Femur (tissue), 1 donor: Measurements from ENCODE around the gene GNPTAB.
"Not testable (repeated sequence)": the region's sequence is repeated elsewhere in the genome, so short reads cannot be mapped to it uniquely, and the experiment has no call there.

Experiments used
- DNase-seq: peaks from one replicate; pipeline ENCODE4 v3.0.0-alpha.2; 2017

Gene GNPTAB

DNA sequence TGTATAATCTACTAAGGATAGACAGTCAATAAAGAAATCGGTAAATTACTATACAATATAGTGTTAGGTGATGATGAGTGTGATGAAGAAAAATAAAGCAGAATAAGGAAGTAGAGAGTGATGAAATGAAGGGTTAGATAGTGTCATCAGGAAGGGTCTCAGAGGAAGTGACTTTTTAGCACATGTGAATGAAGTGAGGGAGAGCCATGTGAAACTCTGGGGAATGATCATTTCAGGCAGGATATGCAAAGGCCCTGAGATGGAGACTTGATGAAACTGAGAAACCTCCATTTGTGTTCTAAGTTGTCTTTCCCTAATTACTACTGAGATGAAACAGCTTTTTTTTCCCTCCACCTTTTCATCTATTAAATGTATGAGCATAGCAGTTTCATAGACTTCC, 19.4 kb upstream of the GNPTAB start:
- no peak for DNase-seq

- no peak for DNase-seq
Measured at GRCh38 chr12:101847325-101847724, 16.6 kb upstream of the GNPTAB start.

DNA sequence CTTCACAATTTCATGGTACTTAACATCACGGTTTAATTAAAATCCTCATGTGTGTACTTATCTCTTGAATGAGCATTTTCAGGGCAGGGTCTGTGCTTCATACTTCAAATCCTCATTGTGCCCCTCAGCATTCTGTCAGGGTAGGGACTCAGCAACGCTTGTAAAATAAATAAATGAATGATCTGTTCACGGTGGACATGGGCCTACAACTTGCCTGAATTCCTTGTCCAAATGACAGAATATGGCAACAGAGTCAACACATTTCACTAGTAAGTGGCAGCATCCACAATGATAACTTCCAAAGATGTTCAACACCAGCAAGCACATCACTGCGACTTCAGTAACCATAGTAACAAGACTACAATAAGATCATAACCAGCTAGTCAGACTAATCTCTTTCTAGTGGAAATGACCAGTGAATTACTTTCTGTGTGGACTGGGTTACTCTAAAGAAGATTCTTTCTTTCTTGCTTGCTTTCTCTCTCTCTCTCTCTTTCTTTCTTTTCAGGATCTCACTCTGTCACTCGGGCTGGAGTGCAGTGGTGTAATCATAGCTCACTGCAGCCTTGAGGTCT, 14.5 kb upstream of the GNPTAB start:
- no peak for DNase-seq

DNA sequence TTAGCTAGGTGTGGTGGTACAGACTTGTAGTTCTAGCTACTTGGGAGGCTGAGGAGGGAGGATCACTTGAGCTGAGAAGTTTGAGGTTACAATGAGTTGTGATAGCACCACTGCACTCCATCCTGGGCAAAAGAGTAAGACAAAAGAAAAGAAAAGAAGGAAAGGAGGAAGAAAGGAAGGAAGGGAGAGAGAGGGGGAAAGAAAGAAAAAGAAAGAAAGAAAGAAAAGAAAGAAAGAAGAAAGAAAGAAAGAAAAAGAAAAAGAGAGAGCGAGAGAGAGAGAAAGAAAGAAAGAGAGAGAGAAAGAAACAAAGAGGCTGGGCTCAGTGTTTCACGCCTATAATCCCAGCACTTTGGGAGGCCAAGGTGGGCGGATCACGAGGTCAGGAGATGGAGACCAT, 10.3 kb upstream of the GNPTAB start:
- DNase-seq, result no peak

GRCh38 chr12:101839324-101840283, 8.8 kb upstream of the GNPTAB start:
- peak; percentile 39 for DNase-seq

- DNase-seq, result no peak
Measured at GRCh38 chr12:101838628-101839323, 8.0 kb upstream of the GNPTAB start.

DNA sequence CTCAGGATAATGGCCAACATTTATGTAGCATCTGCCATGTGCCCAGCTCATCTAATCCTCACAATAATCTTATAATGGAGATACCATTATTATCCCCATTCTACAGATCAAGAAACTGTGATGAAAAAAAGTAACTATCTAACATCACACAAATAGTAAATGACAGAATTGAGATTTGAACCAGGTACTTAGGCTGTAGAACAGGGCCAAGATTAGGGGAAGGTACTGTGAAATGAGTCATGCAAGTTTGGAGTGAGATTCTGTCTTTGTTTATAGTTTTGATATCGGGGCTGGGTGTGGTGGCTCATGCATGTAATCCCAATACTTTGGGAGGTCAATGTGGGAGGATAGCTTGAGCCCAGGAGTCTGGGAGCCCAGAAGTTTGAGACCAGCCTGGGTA, 1.3 kb upstream of the GNPTAB start:
- no peak for DNase-seq

GRCh38 chr12:101829639-101830366, 956 bp downstream of the GNPTAB start:
- peak; percentile 28 for DNase-seq

- no peak for DNase-seq
Measured at GRCh38 chr12:101828463-101829196, 2.1 kb downstream of the GNPTAB start.

DNA sequence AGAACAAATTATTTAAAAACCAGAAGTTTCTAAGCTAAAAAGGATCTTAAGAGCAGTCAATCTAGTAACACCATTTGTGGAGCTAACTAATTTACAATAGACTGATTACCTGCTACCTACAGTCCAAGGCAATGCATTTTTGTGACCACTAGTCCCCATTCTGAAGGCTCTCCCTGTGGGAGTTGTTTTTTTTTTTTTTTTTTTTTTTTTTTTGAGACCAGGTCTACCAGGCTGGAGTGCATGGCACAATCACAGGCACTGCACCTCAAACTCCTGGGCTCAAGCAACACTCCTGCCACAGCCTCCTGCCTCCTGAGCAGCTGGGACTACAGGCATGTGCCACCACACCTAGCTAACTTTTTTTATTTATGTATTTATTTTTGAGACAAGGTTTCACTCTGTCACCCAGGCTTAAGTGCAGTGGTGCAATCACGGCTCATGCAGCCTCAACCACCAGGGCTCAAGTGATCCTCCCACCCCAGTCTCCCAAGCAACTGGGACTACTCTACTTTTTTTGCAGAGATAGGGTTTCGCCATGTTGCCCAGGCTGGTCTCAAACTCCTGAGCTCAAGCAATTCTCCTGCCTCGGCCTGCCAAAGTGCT, 3.9 kb downstream of the GNPTAB start:
- DNase-seq, result no peak

DNA sequence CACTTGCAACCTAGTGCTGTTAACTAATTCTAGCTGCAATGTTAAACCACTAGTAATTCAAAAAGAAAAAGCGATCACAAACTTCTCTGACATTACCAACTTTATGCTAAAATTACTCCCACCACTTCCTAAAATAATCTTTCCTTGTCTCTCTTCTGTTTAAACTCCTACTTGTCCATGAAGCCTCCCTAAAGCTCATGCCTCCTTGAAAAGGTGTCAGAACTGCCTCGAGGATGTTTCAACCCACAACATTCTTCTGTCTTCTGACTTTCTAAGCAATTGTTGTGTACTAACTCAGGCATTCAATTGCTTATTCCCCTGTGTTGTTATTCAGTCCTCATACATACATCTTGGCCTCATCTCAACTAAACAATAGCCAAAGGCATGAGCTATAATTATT, 5.9 kb downstream of the GNPTAB start:
- no peak for DNase-seq

DNA sequence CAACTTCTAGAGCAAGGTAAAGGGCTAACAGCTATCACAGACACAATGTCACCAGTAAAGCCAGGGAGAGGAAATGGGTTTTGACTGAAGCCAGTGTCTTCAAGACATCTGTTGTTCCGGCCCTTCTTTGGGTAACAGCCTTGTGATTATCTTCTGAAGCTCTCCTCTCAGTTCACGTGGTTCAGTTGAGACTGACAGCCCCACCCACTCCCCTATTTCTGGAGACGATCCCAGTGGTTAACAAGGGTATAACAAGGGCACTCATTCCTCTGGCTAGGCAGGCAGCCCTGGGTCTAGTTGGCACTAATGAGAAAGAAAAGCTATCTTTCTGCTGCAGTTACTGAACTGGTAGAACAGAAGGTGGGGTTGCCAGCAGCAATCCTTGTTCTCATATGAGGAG, 6.9 kb downstream of the GNPTAB start:
- DNase-seq, result peak; percentile 40

DNA sequence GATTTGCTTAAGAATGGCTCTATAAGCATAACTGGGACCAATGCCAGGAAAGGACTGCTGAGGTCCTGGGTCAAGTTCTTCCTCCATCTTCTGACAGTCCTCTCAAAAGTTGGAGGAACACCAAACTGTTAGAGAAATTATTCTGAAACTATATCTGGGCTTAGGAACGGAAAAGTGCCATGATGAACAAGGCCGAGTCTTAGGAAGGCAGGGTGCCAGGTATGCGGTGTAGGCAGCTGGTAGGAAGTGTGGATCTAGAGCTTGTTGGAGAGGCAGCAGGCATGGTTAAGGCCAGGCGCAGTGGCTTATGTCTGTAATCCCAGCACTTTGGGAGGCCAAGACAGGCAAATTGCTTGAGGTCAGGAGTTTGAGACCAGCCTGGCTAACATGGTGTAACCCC, 7.7 kb downstream of the GNPTAB start:
- no peak for DNase-seq

DNA sequence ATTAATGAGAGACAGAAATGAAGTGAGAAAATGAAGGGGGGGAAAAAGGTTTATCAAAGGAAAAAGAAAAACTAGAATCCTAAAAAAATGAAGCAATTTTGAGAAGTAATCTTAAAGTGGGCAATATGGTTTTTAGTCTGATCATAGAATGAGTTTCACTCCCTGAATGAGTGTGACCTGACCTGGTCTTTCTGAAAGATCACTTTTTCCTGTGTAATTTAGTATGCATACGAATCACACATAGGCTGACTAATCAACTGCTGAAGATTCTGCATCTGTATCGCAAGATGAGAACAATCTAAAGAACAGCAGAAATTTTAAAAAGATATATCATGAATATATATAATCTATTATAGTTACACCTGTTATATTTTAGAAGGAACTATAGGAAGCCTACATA, 11.3 kb downstream of the GNPTAB start:
- no peak for DNase-seq

GRCh38 chr12:101818689-101819088, 12.1 kb downstream of the GNPTAB start:
- not testable (repeated sequence) for DNase-seq

DNA sequence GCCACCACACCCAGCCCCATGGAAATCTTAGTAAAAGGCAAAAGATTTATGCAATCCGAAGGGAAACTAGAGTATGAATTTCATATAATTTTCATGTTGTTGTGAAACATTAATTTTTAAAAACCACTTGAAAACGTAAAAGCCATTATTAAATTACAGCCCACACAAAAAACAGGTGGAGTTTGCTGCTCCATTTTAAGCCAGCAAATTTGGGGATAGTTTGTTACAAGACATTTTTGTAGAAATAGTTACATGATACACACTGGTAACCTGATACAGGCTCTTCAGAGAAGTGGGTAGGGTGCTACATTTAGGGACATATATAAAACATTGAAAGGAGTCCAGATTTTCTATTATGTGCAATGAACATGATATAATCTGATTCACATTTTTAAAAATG, 17.6 kb downstream of the GNPTAB start:
- DNase-seq, result no peak

DNA sequence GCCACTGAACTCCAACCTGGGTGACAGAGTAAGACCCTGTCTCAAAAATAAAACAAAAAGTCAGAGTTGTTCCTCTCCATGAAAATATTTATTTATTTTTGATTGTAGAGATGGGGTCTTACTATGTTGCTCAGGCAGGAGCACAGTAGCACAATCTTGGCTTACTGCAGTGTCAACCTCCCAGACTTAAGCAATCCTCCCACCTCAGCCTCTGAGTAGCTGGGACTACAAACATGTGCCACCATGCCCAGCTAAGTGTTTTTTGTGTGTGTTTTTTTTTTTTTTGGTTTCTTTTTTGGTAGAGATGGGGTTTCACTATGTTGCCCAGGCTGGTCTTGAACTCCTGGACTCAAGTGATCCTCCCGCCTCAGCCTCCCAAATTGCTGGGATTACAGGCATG, 18.0 kb downstream of the GNPTAB start:
- DNase-seq, result not testable (repeated sequence)

GRCh38 chr12:101811342-101811741, 19.4 kb downstream of the GNPTAB start:
- not testable (repeated sequence) for DNase-seq

DNA sequence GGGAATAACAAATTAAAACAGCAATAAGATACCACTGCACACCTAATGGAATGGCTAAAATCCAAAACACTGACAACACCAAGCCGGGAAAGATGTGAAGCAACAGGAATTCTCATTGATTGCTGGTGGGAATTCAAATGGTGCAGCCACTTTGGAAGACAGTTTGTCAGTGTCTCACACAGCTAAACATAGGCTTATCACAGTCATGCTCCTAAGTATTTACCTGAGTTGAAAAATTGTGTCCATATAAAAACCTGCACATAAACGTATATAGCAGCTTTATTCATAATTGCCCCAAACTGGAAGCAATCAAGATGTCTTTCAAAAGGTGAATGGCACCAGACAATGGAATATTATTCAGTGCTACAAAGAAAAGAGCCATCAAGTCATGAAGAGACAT, 21.6 kb downstream of the GNPTAB start:
- no peak for DNase-seq

DNA sequence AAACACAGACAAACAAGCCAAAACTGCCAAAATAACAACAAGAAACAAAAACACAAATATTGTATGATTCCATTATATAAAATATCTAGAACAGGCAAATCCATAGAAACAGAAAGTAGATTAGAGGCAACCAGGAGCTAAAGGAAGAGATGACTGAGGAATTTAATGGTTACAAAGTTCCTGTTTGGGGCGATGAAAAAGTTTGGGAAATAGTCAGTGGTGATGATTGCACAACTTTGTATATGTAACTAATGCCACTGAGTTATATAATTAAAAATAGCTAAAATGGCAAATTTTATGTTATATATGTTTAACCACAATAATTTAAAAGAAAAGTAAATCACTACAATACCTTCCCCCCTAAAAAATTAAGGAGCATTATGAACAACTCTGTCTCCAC, 24.5 kb downstream of the GNPTAB start:
- no peak for DNase-seq

DNA sequence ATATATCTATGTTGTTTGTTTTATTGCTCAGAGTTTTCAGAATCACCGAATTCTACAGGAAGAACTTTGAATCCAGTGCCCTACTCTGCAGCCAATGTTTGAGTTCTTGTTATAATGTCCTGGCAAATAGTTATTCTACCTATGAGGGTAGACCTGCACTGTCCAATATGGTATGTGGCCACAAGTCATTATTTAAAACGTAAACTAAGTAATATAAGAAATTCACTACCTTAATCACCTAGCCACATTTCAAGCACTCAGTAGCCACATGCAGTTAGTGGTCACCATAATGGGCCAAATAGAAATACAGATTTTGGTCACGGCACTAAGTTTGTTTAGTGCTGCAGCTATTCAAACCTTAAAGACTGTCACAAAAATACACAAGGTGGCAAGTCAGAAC, 26.4 kb downstream of the GNPTAB start:
- no peak for DNase-seq

DNA sequence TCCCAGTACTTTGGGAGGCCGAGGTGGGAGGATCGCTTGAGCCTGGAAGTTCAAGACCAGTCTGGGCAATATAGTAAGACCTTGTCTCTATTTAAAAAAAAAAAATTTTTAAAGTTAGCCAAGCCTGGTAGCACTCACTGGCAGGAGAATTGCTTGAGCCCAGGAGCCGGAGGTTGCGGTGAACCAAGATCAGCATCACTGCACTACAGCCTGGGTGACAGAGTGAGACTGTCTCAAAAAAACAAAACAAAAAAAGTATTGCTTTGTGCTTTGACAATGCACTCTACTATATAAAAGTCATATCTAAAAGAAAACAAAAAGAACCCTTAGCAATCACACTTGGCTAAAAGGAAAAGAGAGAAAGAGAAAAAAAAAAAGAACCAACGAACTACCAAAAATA, 26.8 kb downstream of the GNPTAB start:
- no peak for DNase-seq
